ENCODE measurements around the gene RAB7A.

DNA sequence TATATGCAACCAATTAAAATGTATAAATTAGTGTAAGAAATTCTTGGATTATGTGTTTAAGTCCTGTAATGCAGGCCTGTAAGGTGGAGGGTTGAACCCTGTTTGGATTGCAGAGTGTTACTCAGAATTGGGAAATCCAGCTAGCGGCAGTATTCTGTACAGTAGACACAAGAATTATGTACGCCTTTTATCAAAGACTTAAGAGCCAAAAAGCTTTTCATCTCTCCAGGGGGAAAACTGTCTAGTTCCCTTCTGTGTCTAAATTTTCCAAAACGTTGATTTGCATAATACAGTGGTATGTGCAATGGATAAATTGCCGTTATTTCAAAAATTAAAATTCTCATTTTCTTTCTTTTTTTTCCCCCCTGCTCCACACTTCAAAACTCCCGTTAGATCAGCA, 88.1 kb downstream of the RAB7A start:
- TF ChIP-seq POLR2A (IDR thresholded peaks at IDR 0.05) (no peak), POLR2AphosphoS5 (IDR thresholded peaks at IDR 0.05; ENCODE audit: insufficient read depth in 1 of 2, low read depth in 1 of 2) (no peak)
- TF ChIP-seq, protein P1, sequence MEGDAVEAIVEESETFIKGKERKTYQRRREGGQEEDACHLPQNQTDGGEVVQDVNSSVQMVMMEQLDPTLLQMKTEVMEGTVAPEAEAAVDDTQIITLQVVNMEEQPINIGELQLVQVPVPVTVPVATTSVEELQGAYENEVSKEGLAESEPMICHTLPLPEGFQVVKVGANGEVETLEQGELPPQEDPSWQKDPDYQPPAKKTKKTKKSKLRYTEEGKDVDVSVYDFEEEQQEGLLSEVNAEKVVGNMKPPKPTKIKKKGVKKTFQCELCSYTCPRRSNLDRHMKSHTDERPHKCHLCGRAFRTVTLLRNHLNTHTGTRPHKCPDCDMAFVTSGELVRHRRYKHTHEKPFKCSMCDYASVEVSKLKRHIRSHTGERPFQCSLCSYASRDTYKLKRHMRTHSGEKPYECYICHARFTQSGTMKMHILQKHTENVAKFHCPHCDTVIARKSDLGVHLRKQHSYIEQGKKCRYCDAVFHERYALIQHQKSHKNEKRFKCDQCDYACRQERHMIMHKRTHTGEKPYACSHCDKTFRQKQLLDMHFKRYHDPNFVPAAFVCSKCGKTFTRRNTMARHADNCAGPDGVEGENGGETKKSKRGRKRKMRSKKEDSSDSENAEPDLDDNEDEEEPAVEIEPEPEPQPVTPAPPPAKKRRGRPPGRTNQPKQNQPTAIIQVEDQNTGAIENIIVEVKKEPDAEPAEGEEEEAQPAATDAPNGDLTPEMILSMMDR (IDR thresholded peaks at IDR 0.05): no peak
